Stomach (tissue), 4 donors: ENCODE measurements around the gene DMXL2.

ENCODE experiments used
- CTCF ChIP-seq, 7 experiments: fragments of 450-650 bp in 4 of 7; fragments of 200-600 bp in 3 of 7; sonication (generic) in 3 of 7; IDR thresholded peaks; one replicate each; pipeline ENCODE4 v1.5.1; 2016 to 2019; ENCODE audit warnings: antibody characterized with exemption in 7 of 7, control low read depth in 2 of 7, mild to moderate bottlenecking in 1 of 7
- EP300 ChIP-seq: sonication (generic); formaldehyde crosslinking; IDR thresholded peaks from one replicate; pipeline ENCODE4 v1.6.1; 2017; ENCODE audit warnings: antibody characterized with exemption
- POLR2A ChIP-seq, 4 donors: fragments of 450-650 bp; IDR thresholded peaks; one replicate each; pipeline ENCODE4 v1.6.1; 2016; ENCODE audit warnings: antibody characterized with exemption in 4 of 4, control low read depth in 2 of 4, mild to moderate bottlenecking in 1 of 4, moderate library complexity in 1 of 4
- POLR2AphosphoS5 ChIP-seq, 3 donors: sonication (generic); formaldehyde crosslinking; IDR thresholded peaks; one replicate each; pipeline ENCODE4 v1.6.1; 2016; ENCODE audit warnings: antibody characterized with exemption in 3 of 3

GRCh38 chr15:51602484-51602883 is 20.1 kb downstream of the DMXL2 start:
- TF ChIP-seq POLR2A (IDR thresholded peaks at IDR 0.05) = no peak
- no peak for TF ChIP-seq CTCF (IDR thresholded peaks at IDR 0.05)
- TF ChIP-seq EP300 = no peak
- TF ChIP-seq POLR2AphosphoS5 (IDR thresholded peaks at IDR 0.05) = no peak
